ENCODE measurements around the gene ZNF516. TPM values are rescaled to one million over a fixed set of nuclear protein-coding genes. Genes with fewer than 3 reads are reported as not detected.

The ZNF516 gene
- total RNA-seq, 1 experiment from 2014 or later: 44.2 TPM

DNA sequence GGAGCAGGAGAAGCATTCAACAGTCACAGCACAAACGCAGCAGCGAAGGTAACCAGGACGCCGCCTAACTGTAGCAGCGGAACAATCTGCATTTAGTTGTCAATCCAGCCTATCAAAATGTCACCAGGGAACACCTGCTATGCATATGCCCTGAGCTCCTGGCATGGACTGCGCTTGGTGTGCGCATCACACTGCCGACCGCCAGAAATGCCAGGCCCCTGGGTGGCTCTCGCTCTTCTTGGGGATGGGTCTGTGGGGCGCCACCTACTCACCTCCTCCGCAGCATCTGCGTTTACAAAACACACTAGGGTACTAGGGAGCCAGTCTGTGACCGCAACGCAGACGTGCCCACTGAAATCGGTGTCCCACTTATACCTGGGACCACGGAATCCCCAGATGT is 31.7 kb downstream of the ZNF516 start:
- peaks cover 31% of the 10 kb centered on the region for H3K36me3 Mint-ChIP-seq (ENCODE audit: insufficient read depth, unreplicated experiment)
- H3K9me3 Mint-ChIP-seq (ENCODE audit: low read depth, unreplicated experiment): no peaks in the 10 kb centered on the region
- peaks cover 23% of the 10 kb centered on the region for H3K4me1 Mint-ChIP-seq (ENCODE audit: low read depth, unreplicated experiment)
- BruUV-seq (replicated peaks): no TSS peak
- no peaks in the 10 kb centered on the region for H3K27me3 Mint-ChIP-seq (ENCODE audit: unreplicated experiment)
- no peak for DNase-seq
- CTCF ChIA-PET: no interaction called here
- no peak for TF ChIP-seq CTCF (IDR thresholded peaks at IDR 0.05; ENCODE audit: unreplicated experiment)
- no peak overlapping the region for H3K27ac Mint-ChIP-seq (ENCODE audit: unreplicated experiment)
- intact Hi-C loops (cut with micrococcal nuclease; ENCODE audit: unreplicated experiment): no loop called here
- H3K4me3 Mint-ChIP-seq (ENCODE audit: low read depth, unreplicated experiment): no peak overlapping the region

DNA sequence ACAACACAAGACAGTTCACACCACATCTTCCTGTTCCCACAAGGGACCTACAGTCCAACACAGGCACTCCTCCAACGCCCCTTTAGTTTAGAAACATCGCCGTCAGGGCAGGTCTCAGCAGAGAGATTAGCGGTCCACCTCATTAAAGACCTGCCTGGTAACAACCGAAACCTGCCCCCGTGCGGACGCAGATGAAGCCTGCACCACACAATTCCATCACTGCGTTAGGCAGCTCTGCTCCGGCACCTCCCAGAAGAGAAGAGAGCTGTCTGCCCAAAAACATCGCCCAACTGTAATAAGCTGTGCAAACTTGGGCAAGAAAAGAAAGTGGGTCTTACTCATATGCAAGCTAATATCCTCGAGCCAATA is 32.7 kb downstream of the ZNF516 start:
- Mint-ChIP-seq H3K4me3 (ENCODE audit: low read depth, unreplicated experiment) (no peak overlapping the region), H3K27ac (ENCODE audit: unreplicated experiment) (no peak overlapping the region), H3K9me3 (ENCODE audit: low read depth, unreplicated experiment) (no peaks in the 10 kb centered on the region), H3K36me3 (ENCODE audit: insufficient read depth, unreplicated experiment) (peaks cover 31% of the 10 kb centered on the region), H3K27me3 (ENCODE audit: unreplicated experiment) (no peaks in the 10 kb centered on the region), H3K4me1 (ENCODE audit: low read depth, unreplicated experiment) (peaks cover 24% of the 10 kb centered on the region)
- BruUV-seq (replicated peaks): no TSS peak
- intact Hi-C loops (cut with micrococcal nuclease; ENCODE audit: unreplicated experiment): no loop called here
- no peak for DNase-seq
- TF ChIP-seq CTCF (IDR thresholded peaks at IDR 0.05; ENCODE audit: unreplicated experiment): no peak
- CTCF ChIA-PET: interaction anchor here (0.6 kb wide), 1 partner anchor 11 kb away, joined by 10 read pairs; no protein-coding TSS in a partner anchor

DNA sequence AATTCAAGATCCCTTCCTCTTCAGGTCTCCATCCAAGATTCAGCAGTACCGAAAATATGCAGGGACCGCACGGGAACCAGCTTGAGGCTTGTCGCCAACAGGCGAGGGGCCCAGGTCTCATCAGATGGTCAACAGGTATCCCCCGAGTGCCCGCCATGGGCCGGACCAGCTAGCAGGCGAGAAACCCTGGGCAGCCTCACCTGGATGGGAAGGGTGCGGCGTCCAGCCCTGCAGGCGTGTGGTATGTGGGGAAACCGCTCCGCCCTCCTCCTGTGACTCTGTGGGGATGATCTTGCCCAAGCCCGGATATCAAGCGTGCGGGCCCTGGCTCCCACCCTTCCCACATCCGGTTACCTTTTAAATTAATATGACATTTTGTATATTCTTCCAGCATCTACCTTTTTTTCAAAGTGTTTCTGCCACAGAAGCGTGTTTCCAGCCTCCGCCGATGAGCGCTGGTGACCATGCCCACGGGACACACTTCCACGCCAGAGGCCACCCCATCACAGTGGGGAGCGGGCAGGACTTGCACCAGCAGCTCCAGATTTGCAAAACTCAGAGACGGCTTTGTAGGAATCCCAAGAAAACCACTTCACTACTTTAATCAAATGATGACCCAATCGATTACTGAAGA is 33.2 kb downstream of the ZNF516 start:
- CTCF ChIA-PET: no interaction called here
- intact Hi-C loops (cut with micrococcal nuclease; ENCODE audit: unreplicated experiment): no loop called here
- DNase-seq: no peak
- Mint-ChIP-seq H3K27me3 (ENCODE audit: unreplicated experiment) (no peaks in the 10 kb centered on the region), H3K4me3 (ENCODE audit: low read depth, unreplicated experiment) (no peak overlapping the region), H3K27ac (ENCODE audit: unreplicated experiment) (no peak overlapping the region), H3K36me3 (ENCODE audit: insufficient read depth, unreplicated experiment) (peaks cover 31% of the 10 kb centered on the region), H3K4me1 (ENCODE audit: low read depth, unreplicated experiment) (peaks cover 24% of the 10 kb centered on the region), H3K9me3 (ENCODE audit: low read depth, unreplicated experiment) (no peaks in the 10 kb centered on the region)
- TF ChIP-seq CTCF (IDR thresholded peaks at IDR 0.05; ENCODE audit: unreplicated experiment): no peak
- no TSS peak for BruUV-seq (replicated peaks)

- H3K27me3 Mint-ChIP-seq (ENCODE audit: unreplicated experiment): no peaks in the 10 kb centered on the region
- H3K4me3 Mint-ChIP-seq (ENCODE audit: low read depth, unreplicated experiment): no peak overlapping the region
- no peak for DNase-seq
- no TSS peak for BruUV-seq (replicated peaks)
- H3K27ac Mint-ChIP-seq (ENCODE audit: unreplicated experiment): no peak overlapping the region
- no peaks in the 10 kb centered on the region for H3K9me3 Mint-ChIP-seq (ENCODE audit: low read depth, unreplicated experiment)
- no peak for TF ChIP-seq CTCF (IDR thresholded peaks at IDR 0.05; ENCODE audit: unreplicated experiment)
- peaks cover 25% of the 10 kb centered on the region for H3K36me3 Mint-ChIP-seq (ENCODE audit: insufficient read depth, unreplicated experiment)
- H3K4me1 Mint-ChIP-seq (ENCODE audit: low read depth, unreplicated experiment): peaks cover 24% of the 10 kb centered on the region
- CTCF ChIA-PET: interaction anchor here (0.6 kb wide), 1 partner anchor 55 kb away, joined by 3 read pairs; no protein-coding TSS in a partner anchor
- intact Hi-C loops (cut with micrococcal nuclease; ENCODE audit: unreplicated experiment): no loop called here
Observed at GRCh38 chr18:76461148-76461547, 33.9 kb downstream of the ZNF516 start.

Data from Calu3 (cell line).